Measurements from ENCODE around the gene LPCAT2.
A peak's percentile ranks its signal among the peaks of the same experiment; 100 is the strongest.

The LPCAT2 gene

GRCh38 chr16:55508941-55509931 is at the start of gene LPCAT2:
TSS of gene LPCAT2 (plus strand) at chr16:55509072. CDS start at chr16:55509182, 110 bp downstream.
- DNase-seq, result no peak

GRCh38 chr16:55462241-55462640 is 46.6 kb upstream of the LPCAT2 start:
- no peak for DNase-seq

GRCh38 chr16:55464375-55464774 is 44.5 kb upstream of the LPCAT2 start:
- no peak for DNase-seq

GRCh38 chr16:55465077-55465896 is 43.6 kb upstream of the LPCAT2 start:
- peak; percentile 66 for DNase-seq

- DNase-seq, result no peak
Observed at GRCh38 chr16:55466209-55466608, 42.7 kb upstream of the LPCAT2 start.

- DNase-seq, result no peak
Observed at GRCh38 chr16:55467898-55468297, 41.0 kb upstream of the LPCAT2 start.

- no peak for DNase-seq
Observed at GRCh38 chr16:55468352-55468990, 40.4 kb upstream of the LPCAT2 start.

GRCh38 chr16:55469821-55470532 is 38.9 kb upstream of the LPCAT2 start:
- no peak for DNase-seq

GRCh38 chr16:55470533-55471371 is 38.1 kb upstream of the LPCAT2 start:
- no peak for DNase-seq

GRCh38 chr16:55471448-55472097 is 37.3 kb upstream of the LPCAT2 start:
- no peak for DNase-seq

- no peak for DNase-seq
Observed at GRCh38 chr16:55473587-55473986, 35.3 kb upstream of the LPCAT2 start.

- DNase-seq, result no peak
Observed at GRCh38 chr16:55474821-55475220, 34.1 kb upstream of the LPCAT2 start.

- no peak for DNase-seq
Observed at GRCh38 chr16:55475919-55476318, 33.0 kb upstream of the LPCAT2 start.

GRCh38 chr16:55476625-55477533 is 32.0 kb upstream of the LPCAT2 start:
- DNase-seq, result no peak

GRCh38 chr16:55477736-55478135 is 31.1 kb upstream of the LPCAT2 start:
- no peak for DNase-seq

- DNase-seq, result no peak
Observed at GRCh38 chr16:55478827-55479429, 29.9 kb upstream of the LPCAT2 start, which contains the start of gene MMP2. TSS of gene MMP2 (plus strand) at chr16:55479198. CDS start at chr16:55479480, 282 bp downstream.

- no peak for DNase-seq
Observed at GRCh38 chr16:55479430-55480140, 29.3 kb upstream of the LPCAT2 start.

- no peak for DNase-seq
Observed at GRCh38 chr16:55480228-55480655, 28.6 kb upstream of the LPCAT2 start.

GRCh38 chr16:55481023-55481422 is 27.8 kb upstream of the LPCAT2 start:
- no peak for DNase-seq
